ENCODE data around the gene KYAT1. TPM values are rescaled to one million over a fixed set of nuclear protein-coding genes. Genes with fewer than 3 reads are reported as not detected.

The KYAT1 gene
- total RNA-seq, 1 donor from 2014 or later = 12.1 TPM

GRCh38 chr9:128894764-128895163 lies 13.0 kb upstream of the KYAT1 start:
- no peaks in the 10 kb centered on the region for H3K9me3 ChIP-seq (replicated peaks)
- no peak for DNase-seq
- peaks cover 75% of the 10 kb centered on the region for H3K4me1 ChIP-seq
- H3K27me3 ChIP-seq (ENCODE audit: low read depth) = no peaks in the 10 kb centered on the region
- peak overlapping the region; percentile 9 for H3K27ac ChIP-seq (replicated peaks)
- intact Hi-C loops (cut with micrococcal nuclease) = no loop called here
- no peak overlapping the region for H3K4me3 ChIP-seq
- TF ChIP-seq CTCF (IDR thresholded peaks at IDR 0.05; ENCODE audit: borderline replicate concordance) = no peak
- peaks cover 54% of the 10 kb centered on the region for H3K36me3 ChIP-seq

GRCh38 chr9:128893354-128893753 lies 11.6 kb upstream of the KYAT1 start:
- Histone ChIP-seq H3K4me1 (peaks cover 74% of the 10 kb centered on the region), H3K9me3 (replicated peaks) (no peaks in the 10 kb centered on the region), H3K36me3 (peaks cover 59% of the 10 kb centered on the region), H3K4me3 (peak overlapping the region; percentile 50), H3K27ac (replicated peaks) (peak overlapping the region; percentile 89), H3K27me3 (ENCODE audit: low read depth) (no peaks in the 10 kb centered on the region)
- DNase-seq = no peak
- TF ChIP-seq CTCF (IDR thresholded peaks at IDR 0.05; ENCODE audit: borderline replicate concordance) = no peak
- intact Hi-C loops (cut with micrococcal nuclease) = no loop called here

GRCh38 chr9:128892221-128892921 lies 10.6 kb upstream of the KYAT1 start:
- Histone ChIP-seq H3K9me3 (replicated peaks) (no peaks in the 10 kb centered on the region), H3K4me3 (peak overlapping the region; percentile 50), H3K27ac (replicated peaks) (peak overlapping the region; percentile 89), H3K36me3 (peaks cover 63% of the 10 kb centered on the region), H3K4me1 (peaks cover 76% of the 10 kb centered on the region), H3K27me3 (ENCODE audit: low read depth) (no peaks in the 10 kb centered on the region)
- intact Hi-C loops (cut with micrococcal nuclease) = no loop called here
- peak; percentile 88 for DNase-seq
- TF ChIP-seq CTCF (IDR thresholded peaks at IDR 0.05; ENCODE audit: borderline replicate concordance) = no peak

GRCh38 chr9:128891321-128892220 lies 9.8 kb upstream of the KYAT1 start:
- DNase-seq = no peak
- H3K9me3 ChIP-seq (replicated peaks) = no peaks in the 10 kb centered on the region
- H3K36me3 ChIP-seq = peaks cover 63% of the 10 kb centered on the region
- TF ChIP-seq CTCF (IDR thresholded peaks at IDR 0.05; ENCODE audit: borderline replicate concordance) = no peak
- H3K27ac ChIP-seq (replicated peaks) = peak overlapping the region; percentile 89
- H3K4me1 ChIP-seq = peaks cover 79% of the 10 kb centered on the region
- no peaks in the 10 kb centered on the region for H3K27me3 ChIP-seq (ENCODE audit: low read depth)
- intact Hi-C loops (cut with micrococcal nuclease) = no loop called here
- peak overlapping the region; percentile 50 for H3K4me3 ChIP-seq

- H3K4me1 ChIP-seq = peaks cover 93% of the 10 kb centered on the region
- DNase-seq = no peak
- intact Hi-C loops (cut with micrococcal nuclease) = no loop called here
- H3K36me3 ChIP-seq = peaks cover 44% of the 10 kb centered on the region
- H3K4me3 ChIP-seq = peak overlapping the region; percentile 23
- H3K27ac ChIP-seq (replicated peaks) = peak overlapping the region; percentile 98
- no peaks in the 10 kb centered on the region for H3K27me3 ChIP-seq (ENCODE audit: low read depth)
- no peak for TF ChIP-seq CTCF (IDR thresholded peaks at IDR 0.05; ENCODE audit: borderline replicate concordance)
- H3K9me3 ChIP-seq (replicated peaks) = no peaks in the 10 kb centered on the region
These were observed 6.2 kb upstream of the KYAT1 start for GRCh38 chr9:128887914-128888350.

Measured in left ventricle myocardium inferior (tissue), 1 donor.